ENCODE results near the gene HSP90AB1. TPM values are rescaled to one million over a fixed set of nuclear protein-coding genes. Genes with fewer than 3 reads are reported as not detected.

Gene HSP90AB1
- total RNA-seq, 1 donor from 2014 or later: 396 TPM

GRCh38 chr6:44286285-44286565 is 39.3 kb downstream of the HSP90AB1 start:
- no peak for DNase-seq (ENCODE audit: low read depth)
- no peak overlapping the region for H3K4me3 ChIP-seq (ENCODE audit: low read depth, low read length)
- H3K27me3 ChIP-seq (ENCODE audit: control insufficient read depth, insufficient read depth, low read length): peaks cover 1% of the 10 kb centered on the region
- TF ChIP-seq, protein P1, sequence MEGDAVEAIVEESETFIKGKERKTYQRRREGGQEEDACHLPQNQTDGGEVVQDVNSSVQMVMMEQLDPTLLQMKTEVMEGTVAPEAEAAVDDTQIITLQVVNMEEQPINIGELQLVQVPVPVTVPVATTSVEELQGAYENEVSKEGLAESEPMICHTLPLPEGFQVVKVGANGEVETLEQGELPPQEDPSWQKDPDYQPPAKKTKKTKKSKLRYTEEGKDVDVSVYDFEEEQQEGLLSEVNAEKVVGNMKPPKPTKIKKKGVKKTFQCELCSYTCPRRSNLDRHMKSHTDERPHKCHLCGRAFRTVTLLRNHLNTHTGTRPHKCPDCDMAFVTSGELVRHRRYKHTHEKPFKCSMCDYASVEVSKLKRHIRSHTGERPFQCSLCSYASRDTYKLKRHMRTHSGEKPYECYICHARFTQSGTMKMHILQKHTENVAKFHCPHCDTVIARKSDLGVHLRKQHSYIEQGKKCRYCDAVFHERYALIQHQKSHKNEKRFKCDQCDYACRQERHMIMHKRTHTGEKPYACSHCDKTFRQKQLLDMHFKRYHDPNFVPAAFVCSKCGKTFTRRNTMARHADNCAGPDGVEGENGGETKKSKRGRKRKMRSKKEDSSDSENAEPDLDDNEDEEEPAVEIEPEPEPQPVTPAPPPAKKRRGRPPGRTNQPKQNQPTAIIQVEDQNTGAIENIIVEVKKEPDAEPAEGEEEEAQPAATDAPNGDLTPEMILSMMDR (IDR thresholded peaks at IDR 0.05; ENCODE audit: insufficient read depth, low read length, severe bottlenecking): no peak
- FAIRE-seq: no peak
- H3K36me3 ChIP-seq (ENCODE audit: control insufficient read depth, insufficient read depth, low read length): no peaks in the 10 kb centered on the region

GRCh38 chr6:44286747-44287146 is 39.8 kb downstream of the HSP90AB1 start:
- DNase-seq (ENCODE audit: low read depth): no peak
- H3K27me3 ChIP-seq (ENCODE audit: control insufficient read depth, insufficient read depth, low read length): peaks cover 1% of the 10 kb centered on the region
- H3K36me3 ChIP-seq (ENCODE audit: control insufficient read depth, insufficient read depth, low read length): no peaks in the 10 kb centered on the region
- no peak for FAIRE-seq
- TF ChIP-seq, protein P1 (IDR thresholded peaks at IDR 0.05; ENCODE audit: insufficient read depth, low read length, severe bottlenecking): no peak
- no peak overlapping the region for H3K4me3 ChIP-seq (ENCODE audit: low read depth, low read length)

- no peak overlapping the region for H3K4me3 ChIP-seq (ENCODE audit: low read depth, low read length)
- H3K27me3 ChIP-seq (ENCODE audit: control insufficient read depth, insufficient read depth, low read length): peaks cover 1% of the 10 kb centered on the region
- no peak for DNase-seq (ENCODE audit: low read depth)
- no peaks in the 10 kb centered on the region for H3K36me3 ChIP-seq (ENCODE audit: control insufficient read depth, insufficient read depth, low read length)
- TF ChIP-seq, protein P1 (IDR thresholded peaks at IDR 0.05; ENCODE audit: insufficient read depth, low read length, severe bottlenecking): no peak
- no peak for FAIRE-seq
These were observed 42.9 kb downstream of the HSP90AB1 start for GRCh38 chr6:44289726-44290260.

GRCh38 chr6:44291841-44292240 is 44.9 kb downstream of the HSP90AB1 start:
- FAIRE-seq (no peak), DNase-seq (ENCODE audit: low read depth) (no peak)
- Histone ChIP-seq H3K4me3 (ENCODE audit: low read depth, low read length) (no peak overlapping the region), H3K36me3 (ENCODE audit: control insufficient read depth, insufficient read depth, low read length) (no peaks in the 10 kb centered on the region), H3K27me3 (ENCODE audit: control insufficient read depth, insufficient read depth, low read length) (peaks cover 12% of the 10 kb centered on the region)
- TF ChIP-seq, protein P1 (IDR thresholded peaks at IDR 0.05; ENCODE audit: insufficient read depth, low read length, severe bottlenecking): no peak

- TF ChIP-seq, protein P1 (IDR thresholded peaks at IDR 0.05; ENCODE audit: insufficient read depth, low read length, severe bottlenecking): no peak
- H3K36me3 ChIP-seq (ENCODE audit: control insufficient read depth, insufficient read depth, low read length): no peaks in the 10 kb centered on the region
- H3K27me3 ChIP-seq (ENCODE audit: control insufficient read depth, insufficient read depth, low read length): peaks cover 13% of the 10 kb centered on the region
- FAIRE-seq: no peak
- DNase-seq (ENCODE audit: low read depth): no peak
- no peak overlapping the region for H3K4me3 ChIP-seq (ENCODE audit: low read depth, low read length)
These were observed 45.9 kb downstream of the HSP90AB1 start for GRCh38 chr6:44292661-44293365.

Measured in bronchial epithelial cell (primary cell).